Activated CD4-positive, CD25-positive, alpha-beta regulatory T cell (primary cell): ENCODE measurements around the gene OCLN.
"Not testable (repeated sequence)": the region's sequence is repeated elsewhere in the genome, so short reads cannot be mapped to it uniquely, and the experiment has no call there.

Source experiments
- DNase-seq, 4 experiments: peaks; one replicate each; lab custom pipeline; 2025; lab: John Stamatoyannopoulos, UW

The OCLN gene

GRCh38 chr5:69491027-69491426 lies 1.6 kb upstream of the OCLN start:
- DNase-seq = no peak

- DNase-seq = no peak
Measured at GRCh38 chr5:69491838-69492390, 676 bp upstream of the OCLN start.

GRCh38 chr5:69492923-69493395 lies 369 bp downstream of the OCLN start:
- no peak for DNase-seq

GRCh38 chr5:69493396-69494133 lies 975 bp downstream of the OCLN start:
- no peak for DNase-seq

- DNase-seq = no peak
Measured at GRCh38 chr5:69494452-69494851, 1.9 kb downstream of the OCLN start.

GRCh38 chr5:69497006-69497520 lies 4.5 kb downstream of the OCLN start:
- no peak for DNase-seq

- DNase-seq = no peak
Measured at GRCh38 chr5:69498384-69498783, 5.8 kb downstream of the OCLN start.

- DNase-seq = no peak
Measured at GRCh38 chr5:69502367-69502766, 9.8 kb downstream of the OCLN start.

- no peak for DNase-seq
Measured at GRCh38 chr5:69502767-69503488, 10.3 kb downstream of the OCLN start.

GRCh38 chr5:69504036-69504435 lies 11.4 kb downstream of the OCLN start:
- no peak for DNase-seq

- no peak for DNase-seq
Measured at GRCh38 chr5:69505306-69505705, 12.7 kb downstream of the OCLN start.

- DNase-seq = no peak
Measured at GRCh38 chr5:69509212-69509611, 16.6 kb downstream of the OCLN start.

GRCh38 chr5:69510694-69511093 lies 18.1 kb downstream of the OCLN start:
- no peak for DNase-seq

GRCh38 chr5:69512740-69513260 lies 20.2 kb downstream of the OCLN start:
- DNase-seq = no peak

GRCh38 chr5:69515570-69515969 lies 23.0 kb downstream of the OCLN start:
- DNase-seq = not testable (repeated sequence)

- no peak for DNase-seq
Measured at GRCh38 chr5:69516769-69517168, 24.2 kb downstream of the OCLN start.

GRCh38 chr5:69517763-69518212 lies 25.2 kb downstream of the OCLN start:
- no peak for DNase-seq

- no peak for DNase-seq
Measured at GRCh38 chr5:69519285-69519684, 26.7 kb downstream of the OCLN start.

- no peak for DNase-seq
Measured at GRCh38 chr5:69522035-69522434, 29.4 kb downstream of the OCLN start.

- no peak for DNase-seq
Measured at GRCh38 chr5:69525490-69525889, 32.9 kb downstream of the OCLN start.

- DNase-seq = no peak
Measured at GRCh38 chr5:69526660-69527059, 34.1 kb downstream of the OCLN start.

- no peak for DNase-seq
Measured at GRCh38 chr5:69527128-69527770, 34.7 kb downstream of the OCLN start.
